Kidney glomerular epithelial cell (primary cell): ENCODE measurements around the gene PABPC1L.
A peak's percentile ranks its signal among the peaks of the same experiment; 100 is the strongest.

Experiments
- DNase-seq: peaks from one replicate; lab custom pipeline; 2025; lab: John Stamatoyannopoulos, UW

PABPC1L gene

GRCh38 chr20:44900231-44900854 is 9.5 kb upstream of the PABPC1L start:
- no peak for DNase-seq

DNA sequence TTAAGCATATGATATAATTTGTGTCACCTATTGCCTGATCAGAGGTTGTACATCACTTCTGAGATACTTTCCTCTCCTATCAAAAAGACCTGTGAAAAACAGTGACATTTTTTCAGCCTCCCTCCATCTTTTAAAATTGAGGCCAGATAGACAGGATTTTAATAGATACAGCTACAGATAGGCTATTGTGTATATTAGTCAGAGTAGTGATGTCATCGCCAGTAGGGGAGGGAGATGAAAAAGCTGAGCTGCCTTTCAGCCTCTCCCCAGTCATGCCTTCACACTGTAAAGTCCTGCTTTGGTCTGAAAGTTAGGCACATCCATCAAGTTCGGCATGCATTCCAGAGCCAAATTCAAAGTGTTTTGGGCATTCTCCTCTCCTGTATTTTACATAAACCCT is 7.9 kb upstream of the PABPC1L start:
- peak; percentile 6 for DNase-seq

- no peak for DNase-seq
Measured at GRCh38 chr20:44904377-44904776, 5.5 kb upstream of the PABPC1L start.

GRCh38 chr20:44908987-44909871 is 631 bp upstream of the PABPC1L start:
- no peak for DNase-seq

- DNase-seq, result no peak
Measured at GRCh38 chr20:44910690-44911262, 916 bp downstream of the PABPC1L start.

- peak; percentile 5 for DNase-seq
Measured at GRCh38 chr20:44911264-44911921, 1.5 kb downstream of the PABPC1L start.

DNA sequence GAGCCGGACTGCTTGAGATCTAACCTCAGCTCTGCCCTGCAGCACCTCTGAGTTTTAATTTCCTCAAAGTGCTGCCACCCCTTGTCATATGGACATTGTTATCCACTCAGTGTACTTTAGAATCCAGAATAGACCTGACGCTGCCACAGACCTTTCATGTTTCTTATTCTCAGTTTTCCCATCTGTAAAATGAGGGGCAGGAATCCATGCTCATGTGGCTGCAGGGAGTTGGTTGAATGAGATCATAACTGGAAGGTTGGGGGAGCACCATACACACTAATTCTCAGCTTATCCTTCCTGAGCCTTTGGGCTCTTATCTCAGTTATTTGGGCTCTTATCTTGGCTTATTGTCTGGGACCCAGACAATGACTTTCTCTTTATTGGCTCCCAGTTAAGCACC is 2.3 kb downstream of the PABPC1L start:
- no peak for DNase-seq

DNA sequence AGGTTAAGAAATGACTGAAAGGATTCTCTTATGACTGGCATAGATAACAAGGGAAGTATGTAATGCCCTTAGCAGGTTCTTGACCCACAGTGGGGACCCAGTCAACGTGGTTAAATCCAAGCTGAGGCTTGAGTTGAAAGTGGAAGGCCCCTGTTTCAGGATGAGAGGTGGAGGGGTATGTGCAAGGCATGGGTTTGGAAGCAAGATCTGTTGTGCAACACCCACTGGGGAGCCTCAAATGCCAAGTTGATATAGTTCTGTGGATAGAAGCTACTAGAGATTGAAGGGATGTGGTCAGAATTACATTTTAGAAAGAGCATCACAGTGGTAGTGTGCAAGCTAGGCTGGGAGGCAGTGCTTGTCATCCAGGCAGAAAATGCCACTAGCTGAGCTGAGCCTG is 5.1 kb downstream of the PABPC1L start:
- DNase-seq, result no peak

DNA sequence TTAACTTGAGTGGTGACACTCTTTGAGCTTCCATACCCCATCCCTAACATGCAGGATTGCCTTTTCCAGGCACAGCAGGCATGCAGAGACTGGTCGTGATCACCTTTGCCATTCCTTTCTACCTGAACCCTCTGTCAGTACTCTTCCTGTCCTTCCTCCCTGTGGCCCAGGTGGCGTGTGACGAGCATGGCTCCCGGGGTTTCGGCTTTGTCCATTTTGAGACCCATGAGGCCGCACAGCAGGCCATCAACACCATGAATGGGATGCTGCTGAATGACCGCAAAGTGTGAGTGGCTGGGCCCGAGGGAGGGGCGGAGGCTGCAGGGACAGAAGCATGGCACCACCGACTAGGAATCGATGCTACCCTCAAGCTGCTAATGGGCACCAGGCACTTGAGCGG is 6.7 kb downstream of the PABPC1L start:
- no peak for DNase-seq

DNA sequence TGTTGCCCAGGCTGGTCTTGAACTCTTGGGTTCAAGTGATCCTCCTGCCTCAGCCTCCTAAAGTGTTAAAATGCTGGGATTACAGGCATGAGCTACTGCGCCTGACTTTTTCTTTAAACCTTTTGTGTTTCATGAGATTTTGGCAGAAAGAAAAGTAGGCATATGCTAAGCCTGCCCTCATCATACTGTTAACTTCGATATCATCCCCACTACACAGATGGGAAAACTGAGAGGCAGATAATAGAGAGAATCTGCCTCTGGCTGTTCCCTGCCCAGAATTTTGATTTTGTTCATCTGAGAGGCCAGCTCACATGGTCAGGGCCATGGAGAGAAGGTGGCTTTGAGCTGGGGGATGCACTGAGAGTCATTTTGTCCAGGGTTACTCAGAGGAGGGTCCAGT is 7.5 kb downstream of the PABPC1L start:
- DNase-seq, result no peak

GRCh38 chr20:44918342-44918741 is 8.5 kb downstream of the PABPC1L start:
- no peak for DNase-seq

- no peak for DNase-seq
Measured at GRCh38 chr20:44918761-44919160, 8.9 kb downstream of the PABPC1L start.

GRCh38 chr20:44921447-44921846 is 11.6 kb downstream of the PABPC1L start:
- DNase-seq, result no peak

- DNase-seq, result no peak
Measured at GRCh38 chr20:44924541-44924940, 14.7 kb downstream of the PABPC1L start.

DNA sequence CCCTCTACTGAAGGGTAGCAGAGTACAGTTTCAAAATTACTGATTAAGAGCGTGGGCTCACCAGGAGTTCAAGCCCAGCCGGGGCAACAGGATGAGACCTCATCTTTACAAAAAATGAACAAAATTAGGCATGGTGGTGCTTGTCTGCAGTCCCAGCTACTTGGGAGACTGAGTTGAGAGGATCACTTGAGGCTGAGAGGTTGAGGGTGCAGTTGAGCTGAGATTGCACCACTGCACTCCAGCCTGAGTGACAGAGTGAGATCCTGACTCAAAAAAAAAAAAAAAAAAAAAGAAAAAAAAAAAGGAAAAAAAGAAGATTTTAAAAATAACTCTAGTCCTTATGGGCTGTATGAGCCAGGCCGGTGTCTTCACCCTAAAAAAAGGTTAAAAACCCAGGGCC is 18.7 kb downstream of the PABPC1L start:
- no peak for DNase-seq

DNA sequence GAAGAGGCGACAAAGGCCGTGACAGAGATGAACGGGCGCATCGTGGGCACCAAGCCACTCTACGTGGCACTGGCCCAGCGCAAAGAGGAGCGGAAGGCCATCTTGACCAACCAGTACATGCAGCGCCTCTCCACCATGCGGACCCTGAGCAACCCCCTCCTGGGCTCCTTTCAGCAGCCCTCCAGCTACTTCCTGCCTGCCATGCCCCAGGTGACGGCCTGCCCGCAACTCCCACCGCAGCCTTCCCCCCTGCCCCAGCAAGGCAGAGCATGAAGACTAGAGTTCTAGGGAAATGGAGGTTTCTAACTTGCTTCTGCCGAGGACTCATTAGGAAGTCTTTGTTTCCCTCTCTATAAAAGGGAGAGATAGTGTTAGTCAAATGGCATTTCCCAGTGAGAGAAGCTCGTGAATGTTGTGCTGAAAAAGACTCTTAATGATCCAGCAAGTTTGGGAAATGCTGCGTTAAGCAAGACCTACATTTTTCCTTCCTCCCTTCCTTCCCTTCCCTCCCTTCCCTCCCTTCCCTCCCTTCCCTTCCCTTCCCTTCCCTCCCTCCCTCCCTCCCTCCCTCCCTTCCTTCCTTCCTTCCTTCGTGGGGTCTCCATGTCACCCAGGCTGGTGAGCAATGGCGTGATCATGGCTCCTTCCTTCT is 20.8 kb downstream of the PABPC1L start:
- no peak for DNase-seq

DNA sequence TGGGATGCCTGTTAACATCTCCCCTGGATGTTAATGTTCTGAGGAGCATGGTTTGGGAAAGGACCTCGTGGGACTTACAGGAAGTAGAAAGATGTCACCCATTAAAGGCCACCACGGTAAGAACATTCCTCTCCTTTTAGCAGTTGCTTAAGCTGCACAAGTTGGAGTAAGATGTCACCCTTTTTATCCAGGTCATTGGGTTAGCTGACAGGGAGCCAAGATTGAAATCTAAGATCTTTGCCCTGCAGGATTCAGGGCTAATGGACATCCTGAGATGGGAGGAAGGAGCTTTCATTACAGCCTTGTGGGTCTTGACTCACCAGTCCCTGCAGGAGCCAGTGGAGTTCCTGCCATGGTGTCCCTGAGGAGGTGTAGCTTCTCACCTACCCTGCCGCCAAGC is 22.1 kb downstream of the PABPC1L start:
- DNase-seq, result no peak

GRCh38 chr20:44932916-44933315 is 23.1 kb downstream of the PABPC1L start:
- no peak for DNase-seq

DNA sequence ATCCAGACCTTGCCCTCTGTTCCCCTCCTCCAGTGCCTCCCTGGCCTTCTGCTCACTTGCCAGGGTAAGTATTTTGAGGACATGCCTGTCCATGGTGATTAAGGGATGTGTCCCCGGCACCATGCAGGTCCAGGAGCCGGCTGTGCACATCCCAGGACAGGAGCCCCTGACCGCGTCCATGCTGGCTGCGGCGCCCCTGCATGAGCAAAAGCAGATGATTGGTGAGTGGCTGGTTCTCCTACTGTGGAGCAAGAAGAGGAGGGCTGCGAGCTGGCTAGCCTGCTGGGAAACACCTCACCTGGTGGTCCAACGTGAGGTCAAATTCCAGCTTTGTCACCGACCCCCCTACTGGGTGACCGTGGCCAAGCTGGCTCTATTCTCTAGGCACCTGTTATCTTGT is 26.6 kb downstream of the PABPC1L start:
- DNase-seq, result no peak

- DNase-seq, result no peak
Measured at GRCh38 chr20:44938637-44939036, 28.8 kb downstream of the PABPC1L start.

DNA sequence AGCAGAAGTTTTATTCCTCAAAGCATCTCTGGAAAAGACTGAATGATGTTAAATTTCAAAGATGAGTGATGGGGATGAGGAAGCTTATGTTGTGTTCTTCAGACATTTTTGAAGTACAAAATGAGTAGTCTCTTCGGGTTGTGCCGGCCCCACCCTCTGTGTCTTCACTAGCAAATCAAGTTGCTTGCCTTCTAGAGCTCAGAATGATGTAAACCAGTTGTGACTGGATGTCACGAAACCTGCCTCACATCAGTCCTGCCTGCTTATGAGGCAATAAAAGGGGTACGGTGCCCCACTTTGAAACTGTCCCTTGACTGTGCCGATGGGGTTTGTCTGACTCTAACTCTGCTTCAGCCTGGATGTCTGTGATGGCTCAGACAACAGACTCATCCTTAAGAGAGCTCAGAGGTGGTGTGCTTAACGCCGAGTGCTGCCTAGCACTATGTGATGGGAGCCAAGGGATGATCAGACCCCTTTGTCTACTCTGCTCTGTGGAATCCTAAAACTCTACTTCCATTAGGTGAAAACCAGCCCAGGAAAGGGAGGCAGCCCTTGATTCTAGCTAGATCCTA is 31.3 kb downstream of the PABPC1L start:
- no peak for DNase-seq
